ENCODE data around the gene PACS1. TPM values are rescaled to one million over a fixed set of nuclear protein-coding genes. Genes with fewer than 3 reads are reported as not detected.

PACS1 gene
- total and polyA plus RNA-seq, 2 donors (not counting 1 experiment from before 2014, with no cell fraction given), result 131 to 303 TPM

GRCh38 chr11:66119348-66120133 lies 49.5 kb downstream of the PACS1 start:
- H3K9me3 Mint-ChIP-seq (ENCODE audit: insufficient read depth), result no peaks in the 10 kb centered on the region
- no peaks in the 10 kb centered on the region for H3K27me3 ChIP-seq (replicated peaks in 1 of 4; ENCODE audit: control extremely low read depth in 1 of 4, control insufficient read depth in 3 of 4, insufficient read depth in 4 of 4, low read length in 3 of 4)
- H4K20me1 ChIP-seq (ENCODE audit: control insufficient read depth, insufficient read depth, low read length, poor library complexity, severe bottlenecking), result peaks cover 22% of the 10 kb centered on the region
- peaks cover 97% of the 10 kb centered on the region for H3K79me2 ChIP-seq (ENCODE audit: control insufficient read depth, insufficient read depth, low read length)
- intact Hi-C loops (cut with micrococcal nuclease), result no loop called here
- no peak overlapping the region for H2AFZ ChIP-seq (ENCODE audit: insufficient read depth, low read depth, low read length, poor library complexity, severe bottlenecking)
- peak overlapping the region in 1 of 2 donors; percentile 9 for H3K27ac ChIP-seq (ENCODE audit: low read length in 2 of 2)
- peaks cover 79% of the 10 kb centered on the region for H3K4me1 Mint-ChIP-seq
- H3K9ac ChIP-seq (ENCODE audit: low read length), result no peak overlapping the region
- no peak for TF ChIP-seq CTCF (IDR thresholded peaks at IDR 0.05)
- no peak for TF ChIP-seq EZH2 (IDR thresholded peaks at IDR 0.05; ENCODE audit: borderline replicate concordance, insufficient read depth, low read depth, low read length, poor library complexity, severe bottlenecking)
- H3K4me3 ChIP-seq (ENCODE audit: control extremely low read depth in 1 of 5, extremely low read depth in 1 of 5, insufficient read depth in 1 of 5, low read depth in 2 of 5, low read length in 4 of 5), result no peak overlapping the region
- H3K27ac Mint-ChIP-seq, result peak overlapping the region; percentile 38
- 78% methylated on average over 4 of the region's 5 CpGs for WGBS (ENCODE audit: insufficient coverage)
- H3K4me1 ChIP-seq (ENCODE audit: control insufficient read depth in 2 of 2, insufficient read depth in 2 of 2, low read length in 2 of 2), result peaks cover 47 to 58% of the 10 kb centered on the region in 2 donors
- no peak overlapping the region for H3K4me2 ChIP-seq (replicated peaks; ENCODE audit: low read depth, low read length, poor library complexity, severe bottlenecking)
- H3K27me3 Mint-ChIP-seq, result no peaks in the 10 kb centered on the region
- no peak overlapping the region for H3K4me3 Mint-ChIP-seq
- ATAC-seq (ENCODE audit: low read depth), result no peak
- no peak for DNase-seq
- ChIA-PET POLR2A (interaction anchor here (0.7 kb wide), 2 partner anchors 43 to 1235 kb away, joined by 5 to 8 read pairs; no protein-coding TSS in a partner anchor), CTCF (interaction anchor here (0.7 to 1.6 kb wide), 10 partner anchors 8 to 168 kb away, joined by 3 to 6 read pairs (median 3); no protein-coding TSS in a partner anchor)
- H3K36me3 ChIP-seq (replicated peaks in 1 of 2; ENCODE audit: control extremely low read depth in 1 of 2, control insufficient read depth in 1 of 2, extremely low read depth in 1 of 2, insufficient read depth in 2 of 2, low read length in 1 of 2), result peaks cover 0 to 8% of the 10 kb centered on the region in 2 experiments
- no peaks in the 10 kb centered on the region for H3K9me3 ChIP-seq (ENCODE audit: control extremely low read depth in 1 of 3, control insufficient read depth in 2 of 3, insufficient read depth in 1 of 3, low read length in 2 of 3)

- no peaks in the 10 kb centered on the region for H3K27me3 Mint-ChIP-seq
- ChIA-PET POLR2A (no interaction called here), CTCF (interaction anchor here (0.8 to 1.3 kb wide), 3 partner anchors 13 to 53 kb away, joined by 4 to 5 read pairs (median 5); no protein-coding TSS in a partner anchor)
- peaks cover 0 to 8% of the 10 kb centered on the region in 2 experiments for H3K36me3 ChIP-seq (replicated peaks in 1 of 2; ENCODE audit: control extremely low read depth in 1 of 2, control insufficient read depth in 1 of 2, extremely low read depth in 1 of 2, insufficient read depth in 2 of 2, low read length in 1 of 2)
- intact Hi-C loops (cut with micrococcal nuclease), result no loop called here
- TF ChIP-seq EZH2 (IDR thresholded peaks at IDR 0.05; ENCODE audit: borderline replicate concordance, insufficient read depth, low read depth, low read length, poor library complexity, severe bottlenecking) (no peak), CTCF (IDR thresholded peaks at IDR 0.05) (no peak)
- H3K9me3 Mint-ChIP-seq (ENCODE audit: insufficient read depth), result no peaks in the 10 kb centered on the region
- no peak overlapping the region for H3K9ac ChIP-seq (ENCODE audit: low read length)
- peaks cover 94% of the 10 kb centered on the region for H3K79me2 ChIP-seq (ENCODE audit: control insufficient read depth, insufficient read depth, low read length)
- H3K4me1 ChIP-seq (ENCODE audit: control insufficient read depth in 2 of 2, insufficient read depth in 2 of 2, low read length in 2 of 2), result peaks cover 47 to 59% of the 10 kb centered on the region in 2 donors
- no peak overlapping the region for H3K4me2 ChIP-seq (replicated peaks; ENCODE audit: low read depth, low read length, poor library complexity, severe bottlenecking)
- no peak for DNase-seq
- peak overlapping the region; percentile 62 for H3K27ac Mint-ChIP-seq
- no peaks in the 10 kb centered on the region for H3K27me3 ChIP-seq (replicated peaks in 1 of 4; ENCODE audit: control extremely low read depth in 1 of 4, control insufficient read depth in 3 of 4, insufficient read depth in 4 of 4, low read length in 3 of 4)
- ATAC-seq (ENCODE audit: low read depth), result no peak
- H3K4me1 Mint-ChIP-seq, result peaks cover 82% of the 10 kb centered on the region
- no peak overlapping the region for H3K4me3 Mint-ChIP-seq
- no peak overlapping the region for H3K4me3 ChIP-seq (ENCODE audit: control extremely low read depth in 1 of 5, extremely low read depth in 1 of 5, insufficient read depth in 1 of 5, low read depth in 2 of 5, low read length in 4 of 5)
- H2AFZ ChIP-seq (ENCODE audit: insufficient read depth, low read depth, low read length, poor library complexity, severe bottlenecking), result no peak overlapping the region
- H3K27ac ChIP-seq (ENCODE audit: low read length in 2 of 2), result peak overlapping the region in 1 of 2 donors; percentile 8
- H4K20me1 ChIP-seq (ENCODE audit: control insufficient read depth, insufficient read depth, low read length, poor library complexity, severe bottlenecking), result peaks cover 22% of the 10 kb centered on the region
- H3K9me3 ChIP-seq (ENCODE audit: control extremely low read depth in 1 of 3, control insufficient read depth in 2 of 3, insufficient read depth in 1 of 3, low read length in 2 of 3), result no peaks in the 10 kb centered on the region
- WGBS (ENCODE audit: insufficient coverage), result 83% methylated on average over 1 of the region's 2 CpGs
These were observed 51.4 kb downstream of the PACS1 start for GRCh38 chr11:66121466-66121865.
